H9 (cell line): Measurements from ENCODE around the gene KIAA1328. TPM values are rescaled to one million over a fixed set of nuclear protein-coding genes. Genes with fewer than 3 reads are reported as not detected.

Experiments used
- DNase-seq: peaks from one replicate; pipeline ENCODE4 v3.0.0-alpha.2; 2017
- H2AFZ ChIP-seq: one replicate; pipeline ENCODE4 v1.6.1; 2013; ENCODE audit warnings: mild to moderate bottlenecking, low read length, control low read depth, moderate library complexity
- H2AK5ac ChIP-seq: 2 replicates; pipeline ENCODE4 v1.6.1; 2013; ENCODE audit warnings: low read length, control low read depth, mixed read lengths; ENCODE audit not compliant: insufficient read length
- H2BK120ac ChIP-seq: one replicate; pipeline ENCODE4 v1.6.1; 2013; ENCODE audit warnings: low read depth, mild to moderate bottlenecking, low read length, control low read depth, inconsistent platforms; ENCODE audit not compliant: poor library complexity, severe bottlenecking
- H2BK12ac ChIP-seq: 2 replicates; pipeline ENCODE4 v1.6.1; 2013; ENCODE audit warnings: low read length, control low read depth, mixed read lengths, low read depth; ENCODE audit not compliant: insufficient read length
- H2BK15ac ChIP-seq: 2 replicates; pipeline ENCODE4 v1.6.1; 2013; ENCODE audit warnings: low read depth, low read length, control low read depth
- H2BK20ac ChIP-seq: one replicate; pipeline ENCODE4 v1.6.1; 2013; ENCODE audit warnings: low read depth, mild to moderate bottlenecking, low read length, control low read depth, inconsistent platforms; ENCODE audit not compliant: poor library complexity, severe bottlenecking
- H2BK5ac ChIP-seq: 2 replicates; pipeline ENCODE4 v1.6.1; 2013; ENCODE audit warnings: low read length, control low read depth, mixed read lengths; ENCODE audit not compliant: insufficient read length
- H3K14ac ChIP-seq: 2 replicates; pipeline ENCODE4 v1.6.1; 2013; ENCODE audit warnings: low read length, control low read depth; ENCODE audit not compliant: insufficient read depth
- H3K18ac ChIP-seq: 2 replicates; pipeline ENCODE4 v1.6.1; 2013; ENCODE audit warnings: low read depth, mild to moderate bottlenecking, mixed read lengths, low read length, control low read depth; ENCODE audit not compliant: insufficient read length
- H3K23ac ChIP-seq: 2 replicates; pipeline ENCODE4 v1.6.1; 2013; ENCODE audit warnings: low read length, control low read depth, mixed read lengths, low read depth; ENCODE audit not compliant: insufficient read length
- H3K23me2 ChIP-seq: 2 replicates; pipeline ENCODE4 v1.6.1; 2013; ENCODE audit warnings: low read depth, mild to moderate bottlenecking, mixed read lengths, low read length, control low read depth; ENCODE audit not compliant: insufficient read length, poor library complexity, severe bottlenecking
- H3K27ac ChIP-seq: 2 replicates; pipeline ENCODE4 v1.5.1; 2013; ENCODE audit warnings: low read length, control low read depth, mixed read lengths, low read depth; ENCODE audit not compliant: insufficient read length
- H3K27me3 ChIP-seq: 2 replicates; pipeline ENCODE4 v1.6.1; 2013; ENCODE audit warnings: low read length, control low read depth, inconsistent platforms; ENCODE audit not compliant: insufficient read depth
- H3K4ac ChIP-seq: 2 replicates; pipeline ENCODE4 v1.6.1; 2013; ENCODE audit warnings: low read depth, mild to moderate bottlenecking, control low read depth, inconsistent platforms, low read length, moderate library complexity
- H3K4me1 ChIP-seq: 2 replicates; pipeline ENCODE4 v1.6.1; 2013; ENCODE audit warnings: low read length, control low read depth, inconsistent platforms; ENCODE audit not compliant: insufficient read depth
- H3K4me2 ChIP-seq: 2 replicates; pipeline ENCODE4 v1.6.1; 2013; ENCODE audit warnings: low read length, control low read depth, mixed read lengths; ENCODE audit not compliant: insufficient read length, insufficient read depth
- H3K56ac ChIP-seq: 2 replicates; pipeline ENCODE4 v1.6.1; 2013; ENCODE audit warnings: low read depth, mild to moderate bottlenecking, mixed read lengths, low read length, control low read depth; ENCODE audit not compliant: insufficient read length
- H3K79me1 ChIP-seq: 2 replicates; pipeline ENCODE4 v1.6.1; 2013; ENCODE audit warnings: low read depth, mild to moderate bottlenecking, moderate library complexity, low read length, control low read depth, inconsistent platforms; ENCODE audit not compliant: insufficient read depth, poor library complexity, severe bottlenecking
- H3K79me2 ChIP-seq: 2 replicates; pipeline ENCODE4 v1.6.1; 2013; ENCODE audit warnings: low read length, control low read depth, inconsistent platforms; ENCODE audit not compliant: insufficient read depth
- H3K9ac ChIP-seq: 2 replicates; pipeline ENCODE4 v1.6.1; 2013; ENCODE audit warnings: low read length, control low read depth, mixed read lengths; ENCODE audit not compliant: insufficient read length; ENCODE audit errors: extremely low read depth
- H3K9me3 ChIP-seq: one replicate; pipeline ENCODE4 v1.6.1; 2013; ENCODE audit warnings: low read depth, low read length, inconsistent platforms; ENCODE audit not compliant: control insufficient read depth
- H3T11ph ChIP-seq: one replicate; pipeline ENCODE4 v1.6.1; 2013; ENCODE audit warnings: mild to moderate bottlenecking, low read length, control low read depth, inconsistent platforms
- H4K20me1 ChIP-seq: one replicate; pipeline ENCODE4 v1.6.1; 2013; ENCODE audit not compliant: control insufficient read depth, insufficient read length, insufficient read depth
- H4K5ac ChIP-seq: 2 replicates; pipeline ENCODE4 v1.6.1; 2013; ENCODE audit warnings: low read depth, mild to moderate bottlenecking, mixed read lengths, low read length, control low read depth; ENCODE audit not compliant: insufficient read length
- H4K8ac ChIP-seq: replicated peaks from 2 replicates; pipeline ENCODE4 v1.6.1; 2013; ENCODE audit warnings: low read length, control low read depth, mixed read lengths, low read depth; ENCODE audit not compliant: insufficient read length
- H4K91ac ChIP-seq: 2 replicates; pipeline ENCODE4 v1.6.1; 2013; ENCODE audit warnings: low read depth, mild to moderate bottlenecking, moderate library complexity, mixed read lengths, low read length, control low read depth; ENCODE audit not compliant: insufficient read length
- H3K27ac Mint-ChIP-seq, 3 experiments: 2 replicates in 2 of 3; 3 replicates in 1 of 3; pipeline ENCODE4 v1.8.0; 2020 to 2021; ENCODE audit warnings: mixed read lengths in 3 of 3, mild to moderate bottlenecking in 1 of 3, moderate library complexity in 1 of 3
- H3K27me3 Mint-ChIP-seq: 2 replicates; pipeline ENCODE4 v1.8.0; 2021; ENCODE audit warnings: low read depth, mild to moderate bottlenecking, moderate library complexity, mixed read lengths
- H3K36me3 Mint-ChIP-seq, 3 experiments: 2 replicates in 2 of 3; 3 replicates in 1 of 3; pipeline ENCODE4 v1.8.0; 2020 to 2021; ENCODE audit warnings: low read depth in 3 of 3, mixed read lengths in 3 of 3; ENCODE audit not compliant: insufficient read depth in 1 of 3
- H3K4me1 Mint-ChIP-seq, 2 experiments: 2 replicates each; pipeline ENCODE4 v1.8.0; 2020; ENCODE audit warnings: mixed read lengths in 2 of 2
- H3K4me3 Mint-ChIP-seq, 2 experiments: 2 replicates in 1 of 2; 3 replicates in 1 of 2; pipeline ENCODE4 v1.8.0; 2020 to 2021; ENCODE audit warnings: mild to moderate bottlenecking in 2 of 2, mixed read lengths in 2 of 2, moderate library complexity in 1 of 2
- H3K9me3 Mint-ChIP-seq, 2 experiments: 2 replicates in 1 of 2; 3 replicates in 1 of 2; pipeline ENCODE4 v1.8.0; 2020; ENCODE audit warnings: mild to moderate bottlenecking in 2 of 2, mixed read lengths in 2 of 2, moderate library complexity in 1 of 2
- WGBS: extraction: QIAGEN DNeasy Blood & Tissue Kit; methylation state at CpG from one replicate; pipeline ENCODE4 v1.1.7; 2013; ENCODE audit warnings: missing lambda C conversion rate, low lambda C conversion rate, mixed read lengths; ENCODE audit not compliant: insufficient read length; ENCODE audit errors: extremely low coverage; 5-methylcytosine and 5-hydroxymethylcytosine counted together
- total RNA-seq: library from RNA; stranded (reverse); gene quantifications from 2 replicates; pipeline ENCODE4 v1.2.1, GENCODE V29; 2021
- TF ChIP-seq, protein P1 (sequence below): fragments of 200-600 bp; sonication (generic); conservative IDR thresholded peaks from 3 replicates; pipeline ENCODE4 v1.8.0; 2021; ENCODE audit warnings: antibody characterized with exemption, mild to moderate bottlenecking

Gene KIAA1328
- total RNA-seq, 1 experiment from 2014 or later = 4.9 TPM

DNA sequence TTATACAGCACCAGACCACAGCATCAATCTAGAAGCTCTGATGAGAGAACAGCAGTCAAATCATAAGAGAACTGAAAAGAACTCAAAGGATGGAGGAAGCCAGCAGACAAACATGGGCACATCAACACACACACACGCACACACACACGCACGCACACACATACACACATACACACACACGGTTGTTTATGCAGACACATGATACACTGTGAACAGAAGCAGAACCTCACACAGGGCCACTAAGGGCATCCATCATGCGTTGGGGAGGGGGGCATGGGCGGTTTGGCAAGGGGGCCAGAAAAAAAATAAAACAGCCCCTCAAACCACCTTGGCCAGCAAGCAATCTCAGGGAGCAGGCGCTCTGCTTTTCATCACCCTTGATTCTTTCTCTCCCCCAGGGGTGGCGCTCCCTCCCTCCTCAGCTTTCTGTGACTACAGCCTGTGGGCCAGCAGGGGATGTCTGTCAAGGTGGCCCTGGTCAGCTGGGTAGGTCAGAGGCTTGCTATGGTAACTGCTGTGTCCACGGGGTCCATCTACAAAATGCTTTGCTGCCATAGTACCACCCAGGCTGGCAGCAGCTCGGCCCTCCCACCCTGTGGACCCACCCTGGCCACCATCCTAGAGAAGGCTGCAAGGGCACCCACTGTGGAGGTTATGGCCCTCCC, 418.7 kb downstream of the KIAA1328 start:
- WGBS = no CpG with 5 or more reads among the region's 10 CpGs
- peaks cover 8% of the 10 kb centered on the region for H3K4me1 ChIP-seq
- H3K27ac ChIP-seq = no peak overlapping the region
- no peaks in the 10 kb centered on the region for H4K20me1 ChIP-seq
- H3K4me1 Mint-ChIP-seq = peaks cover 23 to 41% of the 10 kb centered on the region in 2 experiments
- DNase-seq = no peak
- TF ChIP-seq, protein P1, sequence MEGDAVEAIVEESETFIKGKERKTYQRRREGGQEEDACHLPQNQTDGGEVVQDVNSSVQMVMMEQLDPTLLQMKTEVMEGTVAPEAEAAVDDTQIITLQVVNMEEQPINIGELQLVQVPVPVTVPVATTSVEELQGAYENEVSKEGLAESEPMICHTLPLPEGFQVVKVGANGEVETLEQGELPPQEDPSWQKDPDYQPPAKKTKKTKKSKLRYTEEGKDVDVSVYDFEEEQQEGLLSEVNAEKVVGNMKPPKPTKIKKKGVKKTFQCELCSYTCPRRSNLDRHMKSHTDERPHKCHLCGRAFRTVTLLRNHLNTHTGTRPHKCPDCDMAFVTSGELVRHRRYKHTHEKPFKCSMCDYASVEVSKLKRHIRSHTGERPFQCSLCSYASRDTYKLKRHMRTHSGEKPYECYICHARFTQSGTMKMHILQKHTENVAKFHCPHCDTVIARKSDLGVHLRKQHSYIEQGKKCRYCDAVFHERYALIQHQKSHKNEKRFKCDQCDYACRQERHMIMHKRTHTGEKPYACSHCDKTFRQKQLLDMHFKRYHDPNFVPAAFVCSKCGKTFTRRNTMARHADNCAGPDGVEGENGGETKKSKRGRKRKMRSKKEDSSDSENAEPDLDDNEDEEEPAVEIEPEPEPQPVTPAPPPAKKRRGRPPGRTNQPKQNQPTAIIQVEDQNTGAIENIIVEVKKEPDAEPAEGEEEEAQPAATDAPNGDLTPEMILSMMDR = no peak
- 0 out of 5 replicates have a peak, but pooled peaks cover 0 to 2% of the 10 kb centered on the region in 2 experiments for H3K9me3 Mint-ChIP-seq
- no peak overlapping the region for H3K4me3 Mint-ChIP-seq
- H3K18ac ChIP-seq = no peak overlapping the region
- no peak overlapping the region for H2AFZ ChIP-seq
- no peak overlapping the region for H2BK12ac ChIP-seq
- peaks cover 35% of the 10 kb centered on the region for H3K27me3 Mint-ChIP-seq
- no peaks in the 10 kb centered on the region for H3K79me2 ChIP-seq
- no peak overlapping the region for H2BK15ac ChIP-seq
- H2BK5ac ChIP-seq = no peak overlapping the region
- no peak overlapping the region for H3K4me2 ChIP-seq
- H3K27me3 ChIP-seq = peaks cover 3% of the 10 kb centered on the region; the same call in 1 of the 2 replicates
- H3K4ac ChIP-seq = no peak overlapping the region
- no peaks in the 10 kb centered on the region; a peak in 1 of 7 replicates for H3K36me3 Mint-ChIP-seq
- no peak overlapping the region for H3K56ac ChIP-seq
- H4K8ac ChIP-seq = no peak overlapping the region
- no peak overlapping the region; a peak in 1 of 7 replicates for H3K27ac Mint-ChIP-seq
- H3K23me2 ChIP-seq = no peaks in the 10 kb centered on the region
- no peak overlapping the region for H4K91ac ChIP-seq
- no peak overlapping the region for H2BK20ac ChIP-seq
- no peak overlapping the region for H3K14ac ChIP-seq
- H2AK5ac ChIP-seq = no peak overlapping the region
- H3T11ph ChIP-seq = no peak overlapping the region
- no peak overlapping the region for H3K9ac ChIP-seq
- H2BK120ac ChIP-seq = no peak overlapping the region
- H3K79me1 ChIP-seq = no peaks in the 10 kb centered on the region
- H3K9me3 ChIP-seq = no peaks in the 10 kb centered on the region
- no peak overlapping the region for H3K23ac ChIP-seq
- H4K5ac ChIP-seq = no peak overlapping the region
